Measurements from ENCODE around the gene ZNF620.
"Not testable (repeated sequence)": the region's sequence is repeated elsewhere in the genome, so short reads cannot be mapped to it uniquely, and the experiment has no call there.

ZNF620 gene

DNA sequence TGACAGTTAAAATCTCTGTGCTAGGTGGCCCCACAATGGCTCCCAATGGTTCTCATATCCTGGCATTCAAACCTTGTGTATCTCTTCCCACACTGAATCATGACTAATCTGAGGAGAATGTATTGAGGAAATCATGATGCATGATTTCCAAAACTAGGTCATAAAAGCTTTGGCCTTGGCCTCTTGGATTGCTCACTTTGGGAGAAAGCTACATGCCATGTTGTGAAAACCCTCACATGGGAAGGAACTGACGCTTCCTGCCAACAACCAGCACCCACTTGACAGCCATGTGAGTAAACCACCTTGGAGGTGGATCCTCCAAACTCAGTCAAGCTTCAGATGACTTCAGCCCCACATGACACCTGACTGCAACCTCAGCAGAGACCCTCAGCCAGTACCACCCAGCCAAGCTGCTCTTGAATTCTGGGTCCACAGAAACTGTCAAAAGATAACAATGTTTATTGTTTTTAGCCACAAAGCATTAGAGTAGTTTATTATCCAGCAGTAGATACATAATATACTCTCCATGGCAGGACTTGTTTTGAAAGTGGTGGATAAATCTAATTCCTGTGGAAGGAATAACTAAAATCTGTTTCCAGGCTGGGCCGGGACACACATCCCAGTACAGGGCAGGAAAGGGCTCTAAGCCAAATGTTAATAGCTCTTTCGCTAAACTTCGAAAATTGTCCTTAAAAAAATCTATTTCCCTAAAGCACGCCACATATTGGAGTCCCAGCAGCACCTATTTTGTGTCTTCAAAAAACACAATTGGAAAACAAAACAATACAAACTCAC lies 1.0 kb upstream of the ZNF620 start:
- DNase-seq = no peak

DNA sequence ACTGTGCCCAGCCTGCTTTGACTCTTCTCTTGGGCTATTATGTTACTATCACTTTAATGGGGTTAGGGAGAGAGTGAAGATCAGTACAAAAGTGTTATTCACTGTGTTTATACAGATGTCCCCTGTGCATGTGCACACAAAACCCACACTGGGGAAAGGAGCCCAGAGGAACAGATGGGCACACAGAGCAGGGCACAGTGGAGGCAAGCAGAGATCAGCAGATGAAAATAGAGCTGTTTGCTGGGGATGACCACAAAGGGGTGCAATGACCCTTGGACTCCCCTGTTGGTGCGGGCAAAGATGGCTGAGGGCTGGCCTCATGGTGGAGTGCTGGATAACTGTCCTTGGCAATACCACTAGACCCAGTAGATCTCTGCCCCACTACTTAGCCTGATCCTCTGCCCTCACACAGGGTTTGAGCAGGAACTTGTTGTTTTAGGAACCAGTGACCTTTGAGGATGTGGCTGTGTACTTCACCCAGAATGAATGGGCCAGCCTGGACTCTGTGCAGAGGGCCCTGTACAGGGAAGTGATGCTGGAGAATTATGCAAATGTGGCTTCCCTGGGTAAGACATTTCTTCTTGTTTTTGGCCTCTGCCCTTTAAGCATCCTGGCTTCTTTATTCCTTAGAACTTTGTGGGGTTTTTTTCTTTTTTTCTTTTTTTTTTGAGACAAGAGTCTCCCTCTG lies 5.3 kb downstream of the ZNF620 start:
- no peak for DNase-seq

DNA sequence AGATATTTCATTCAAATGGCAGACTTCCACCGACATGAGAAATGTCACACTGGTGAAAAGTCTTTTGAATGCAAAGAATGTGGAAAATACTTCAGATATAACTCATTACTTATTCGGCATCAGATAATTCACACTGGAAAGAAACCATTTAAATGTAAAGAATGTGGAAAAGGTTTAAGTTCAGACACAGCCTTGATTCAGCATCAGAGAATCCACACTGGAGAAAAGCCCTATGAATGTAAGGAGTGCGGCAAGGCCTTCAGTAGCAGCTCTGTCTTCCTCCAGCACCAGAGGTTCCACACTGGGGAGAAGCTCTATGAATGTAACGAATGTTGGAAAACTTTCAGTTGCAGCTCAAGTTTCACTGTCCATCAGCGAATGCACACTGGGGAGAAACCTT lies 10.4 kb downstream of the ZNF620 start:
- DNase-seq = no peak

DNA sequence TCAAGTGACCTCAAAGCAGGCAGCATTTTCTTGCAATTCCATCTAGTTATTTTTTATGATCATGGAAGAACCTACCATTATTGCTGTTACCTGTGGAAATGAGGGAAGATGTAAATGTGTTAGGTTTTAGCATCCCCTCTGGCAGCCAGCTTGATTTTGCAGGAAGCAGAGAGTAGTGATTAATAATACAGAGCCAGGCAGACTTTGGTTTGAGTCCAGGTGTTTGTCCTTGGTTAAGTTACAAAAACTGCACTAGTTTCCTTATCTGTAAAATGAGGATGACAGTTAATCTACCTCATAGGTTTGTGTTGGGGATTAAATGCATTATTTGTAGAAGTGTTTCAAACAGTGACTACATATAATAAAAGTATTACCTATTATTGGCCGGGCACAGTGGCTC lies 12.2 kb downstream of the ZNF620 start:
- no peak for DNase-seq

DNA sequence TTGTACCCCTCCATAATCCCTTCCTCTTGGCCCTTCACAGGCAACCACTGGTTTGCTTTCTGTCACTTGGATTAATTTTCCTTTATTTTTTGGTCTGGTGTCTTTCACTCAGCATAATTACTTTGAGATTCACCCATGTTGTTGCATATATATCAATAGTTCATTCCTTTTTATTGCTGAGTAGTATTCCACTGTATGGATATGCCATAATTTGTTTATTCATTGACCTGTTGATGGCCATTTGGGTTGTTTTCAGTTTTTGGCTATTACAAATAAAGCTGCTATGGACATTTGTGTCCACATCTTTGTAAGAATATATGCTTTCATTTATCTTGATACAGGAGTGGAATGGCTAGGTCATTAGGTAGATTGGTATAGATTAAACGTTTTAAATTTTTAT lies 13.0 kb downstream of the ZNF620 start:
- no peak for DNase-seq

DNA sequence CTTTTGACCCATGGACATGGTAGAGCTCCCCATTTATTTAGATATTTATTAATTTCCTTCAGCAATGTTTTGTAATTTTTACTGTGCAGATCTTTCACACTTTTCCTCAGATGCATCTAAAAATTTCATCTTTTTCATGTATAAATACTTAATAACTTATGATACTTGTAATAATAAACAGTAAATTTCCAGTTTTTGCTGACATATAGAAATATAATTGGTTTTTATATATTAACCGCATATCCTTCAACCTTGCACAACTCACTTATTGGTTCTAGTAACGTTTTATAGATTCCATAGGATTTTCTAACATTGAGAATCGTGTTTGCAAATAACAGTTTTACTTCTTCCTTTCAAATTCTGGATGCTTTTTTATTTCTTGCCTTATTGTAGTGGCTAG lies 15.4 kb downstream of the ZNF620 start:
- DNase-seq = no peak

DNA sequence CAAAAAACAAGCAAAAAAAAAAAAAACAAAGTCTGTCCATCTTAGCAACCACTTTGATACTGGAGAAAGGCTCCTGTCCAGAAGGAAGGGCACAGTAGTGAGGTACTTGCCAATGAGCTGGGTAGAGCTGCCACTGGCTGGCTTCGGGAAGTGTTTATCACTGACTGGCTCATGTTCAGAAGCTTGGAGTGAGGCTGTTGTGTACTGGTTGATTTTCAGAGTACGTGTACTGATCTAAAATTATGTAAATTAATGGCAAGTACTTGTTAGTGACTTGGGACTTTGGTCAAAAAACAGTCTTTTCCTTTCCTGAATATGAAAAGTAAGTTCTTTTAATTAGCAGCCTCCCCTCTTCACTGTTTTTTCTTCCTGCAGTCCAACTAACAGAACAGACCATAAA lies 17.9 kb downstream of the ZNF620 start:
- no peak for DNase-seq

DNA sequence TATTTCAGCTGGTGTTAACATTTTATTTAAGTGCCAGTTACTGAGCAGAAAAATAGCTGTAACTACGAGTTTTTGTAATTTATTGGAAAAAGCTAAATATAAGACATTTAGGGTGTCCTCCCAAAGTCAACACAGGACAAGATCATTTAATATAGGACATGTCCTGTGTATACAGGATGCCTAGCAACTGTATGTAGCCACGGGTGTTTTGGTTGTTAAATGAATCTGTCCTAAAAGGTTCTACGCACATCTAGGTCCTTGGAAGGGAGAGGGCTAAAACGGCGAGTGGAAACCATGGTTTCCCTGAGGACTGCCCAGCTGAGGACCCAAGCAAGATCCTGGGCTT lies 18.4 kb downstream of the ZNF620 start:
- no peak for DNase-seq

DNA sequence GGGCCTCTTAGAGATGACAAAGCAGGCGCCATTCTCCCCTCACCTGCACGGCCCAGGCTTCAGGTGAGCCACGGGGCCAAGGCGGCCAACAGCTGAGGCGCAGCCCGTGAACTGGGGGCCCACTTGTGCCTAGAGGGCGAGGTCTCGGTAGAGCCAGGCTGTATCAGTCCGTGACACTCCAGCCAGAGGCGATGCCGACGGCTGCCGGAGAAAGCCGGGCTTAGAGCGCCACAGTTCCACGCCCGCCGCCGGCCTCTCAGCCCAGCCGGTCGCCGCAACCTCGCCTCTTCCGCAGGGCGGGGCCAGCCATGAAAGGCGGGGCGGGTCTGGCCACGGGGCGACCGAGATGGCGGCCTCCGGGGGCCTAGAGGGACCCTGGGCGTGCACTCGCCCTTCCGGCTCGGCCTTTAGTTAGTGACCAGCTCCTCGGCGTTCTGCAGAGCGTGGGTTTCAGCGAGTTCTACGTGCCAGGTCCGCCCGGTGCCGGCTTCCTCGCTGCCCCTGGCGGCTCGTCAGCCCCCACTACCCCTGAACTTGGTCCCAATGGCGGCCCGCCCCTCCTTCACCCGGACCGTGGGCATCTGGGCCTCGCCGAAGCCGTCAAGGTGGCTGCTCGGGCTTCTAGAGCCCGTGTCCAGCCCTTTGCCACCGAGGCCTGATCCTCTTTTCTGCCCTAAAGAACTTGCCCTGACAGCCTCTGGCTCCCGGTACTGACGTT lies 18.9 kb downstream of the ZNF620 start, which contains the start of gene ZNF621:
TSS of gene ZNF621 (plus strand) at position 393 of the 718 bp plus-strand sequence. CDS start 881 bp downstream, outside the sequence.
- peak; percentile 88 for DNase-seq

DNA sequence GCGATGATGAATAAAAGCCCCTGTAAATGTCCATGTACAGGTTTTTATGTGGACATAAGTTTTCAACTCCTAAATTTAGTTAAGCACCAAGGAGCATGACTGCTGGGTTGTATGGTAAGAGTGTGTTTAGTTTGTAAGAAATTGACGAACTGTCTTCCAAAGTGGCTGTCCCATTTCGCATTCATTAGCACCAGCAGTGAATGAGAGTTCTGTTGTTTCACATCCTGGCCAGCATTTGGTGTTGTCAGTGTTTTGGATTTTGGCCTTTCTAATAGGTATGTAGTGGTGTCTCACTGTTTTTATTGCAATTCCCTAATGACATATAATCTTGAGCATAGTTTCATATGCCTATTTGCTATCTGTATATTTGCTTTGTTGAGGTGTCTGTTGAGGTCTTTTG lies 22.6 kb downstream of the ZNF620 start:
- DNase-seq = no peak

DNA sequence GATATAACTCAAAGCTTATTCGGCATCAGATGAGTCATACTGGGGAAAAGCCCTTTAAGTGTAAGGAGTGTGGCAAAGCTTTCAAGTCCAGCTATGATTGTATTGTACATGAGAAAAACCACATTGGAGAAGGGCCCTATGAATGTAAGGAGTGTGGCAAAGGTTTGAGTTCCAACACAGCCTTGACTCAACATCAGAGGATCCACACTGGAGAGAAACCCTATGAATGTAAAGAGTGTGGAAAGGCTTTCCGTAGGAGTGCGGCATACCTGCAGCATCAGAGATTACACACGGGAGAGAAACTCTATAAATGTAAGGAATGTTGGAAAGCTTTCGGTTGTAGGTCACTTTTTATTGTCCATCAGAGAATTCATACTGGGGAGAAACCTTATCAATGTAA lies 26.4 kb downstream of the ZNF620 start:
- DNase-seq = no peak

DNA sequence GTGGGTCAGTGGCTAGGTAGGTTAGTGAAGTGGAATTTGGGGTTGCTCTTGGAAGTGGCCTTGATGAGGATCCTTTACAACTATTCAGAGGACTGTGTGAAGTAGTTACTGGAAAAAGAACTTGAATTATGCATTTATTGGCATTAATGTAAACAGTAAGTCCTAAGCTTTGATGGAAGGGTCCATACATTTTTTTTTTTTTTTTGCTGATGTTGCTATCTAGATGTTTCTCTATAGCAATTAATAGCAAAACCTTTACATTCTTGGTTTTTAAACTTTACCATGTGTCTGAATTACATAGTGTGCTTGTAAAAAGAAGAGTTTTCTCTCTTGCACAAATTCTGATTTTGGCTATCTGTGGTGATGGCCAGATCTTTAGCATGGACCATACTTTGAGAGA lies 28.4 kb downstream of the ZNF620 start:
- DNase-seq = no peak

DNA sequence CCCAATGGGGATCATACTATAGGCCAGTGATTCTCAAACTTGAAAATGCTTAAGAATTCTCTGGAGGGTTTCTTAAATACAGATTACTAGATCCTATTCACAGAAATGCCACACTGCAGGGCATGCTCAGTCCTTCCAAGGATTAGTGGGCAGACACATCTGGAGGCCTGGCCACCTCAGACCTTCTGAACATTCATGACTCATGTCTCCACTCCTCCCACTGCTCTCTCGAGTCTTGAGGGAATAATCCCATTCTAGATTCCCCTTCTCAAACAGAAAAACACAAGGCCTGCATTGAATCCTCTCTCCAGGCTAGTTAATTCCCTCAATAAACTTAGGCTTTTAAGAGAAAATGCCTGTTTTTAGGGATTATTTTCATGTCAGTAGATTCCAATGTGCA lies 41.0 kb downstream of the ZNF620 start:
- no peak for DNase-seq

DNA sequence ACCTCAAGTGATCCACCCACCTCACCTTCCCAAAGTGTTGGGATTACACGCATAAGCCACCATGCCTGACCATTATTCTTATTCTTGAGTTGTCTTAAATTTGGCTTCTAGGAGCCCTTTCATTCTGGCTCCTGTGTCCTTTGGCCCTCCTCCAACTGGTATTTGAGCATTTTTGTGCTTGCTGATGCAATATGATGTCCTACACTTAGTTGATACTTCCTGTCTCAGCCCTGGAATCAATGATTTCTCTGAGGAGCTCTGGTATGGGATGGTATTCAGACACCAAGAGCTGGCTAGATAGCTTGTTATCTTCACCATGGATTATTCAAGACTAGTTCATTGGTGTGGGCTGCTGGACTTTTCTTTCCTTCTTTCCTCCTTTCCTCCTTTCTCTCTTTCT lies 44.3 kb downstream of the ZNF620 start:
- DNase-seq = no peak

DNA sequence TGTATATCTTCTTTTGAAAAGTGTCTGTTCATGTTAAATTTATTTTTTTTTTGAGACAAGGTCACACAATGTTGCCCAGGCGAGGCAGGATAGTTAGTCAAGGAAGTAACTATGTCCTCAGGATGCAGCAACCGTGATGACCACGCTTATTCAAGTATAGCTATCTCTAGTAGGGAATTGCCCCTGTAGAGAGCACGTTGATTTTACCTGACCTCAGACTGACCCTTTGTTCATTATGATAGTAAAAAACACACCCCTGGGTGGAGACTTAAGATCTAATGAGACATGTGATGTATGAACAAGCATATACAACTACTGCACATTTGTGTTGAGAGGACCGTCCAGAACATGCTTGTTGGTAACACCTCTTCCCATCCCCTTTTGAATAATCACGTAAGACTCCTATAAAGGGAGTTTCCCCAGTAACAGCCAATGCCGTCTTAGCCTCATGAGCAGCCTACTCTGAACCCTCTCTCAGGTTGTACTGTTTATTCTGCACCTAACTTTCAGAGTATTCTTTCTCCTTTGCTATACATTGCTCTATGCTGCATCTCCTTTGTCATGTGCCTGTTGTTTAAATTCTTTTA lies 51.8 kb downstream of the ZNF620 start:
- DNase-seq = no peak

DNA sequence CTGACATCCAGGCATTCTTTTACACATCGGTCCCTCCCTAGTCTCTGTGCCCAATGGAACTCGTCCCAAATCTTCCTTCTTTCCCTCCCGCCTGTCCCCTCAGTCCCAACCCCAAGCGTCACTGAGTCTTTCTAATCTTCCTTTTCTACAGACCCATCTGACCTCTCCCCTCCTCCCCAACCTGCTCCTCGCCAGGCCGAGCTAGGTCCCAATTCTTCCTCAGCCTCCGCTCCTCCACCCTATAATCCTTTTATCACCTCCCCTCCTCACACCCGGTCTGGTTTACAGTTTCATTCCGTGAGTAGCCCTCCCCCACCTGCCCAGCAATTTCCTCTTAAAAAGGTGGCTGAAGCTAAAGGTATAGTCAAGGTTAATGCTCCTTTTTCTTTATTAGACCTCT lies 56.6 kb downstream of the ZNF620 start:
- DNase-seq = not testable (repeated sequence)

DNA sequence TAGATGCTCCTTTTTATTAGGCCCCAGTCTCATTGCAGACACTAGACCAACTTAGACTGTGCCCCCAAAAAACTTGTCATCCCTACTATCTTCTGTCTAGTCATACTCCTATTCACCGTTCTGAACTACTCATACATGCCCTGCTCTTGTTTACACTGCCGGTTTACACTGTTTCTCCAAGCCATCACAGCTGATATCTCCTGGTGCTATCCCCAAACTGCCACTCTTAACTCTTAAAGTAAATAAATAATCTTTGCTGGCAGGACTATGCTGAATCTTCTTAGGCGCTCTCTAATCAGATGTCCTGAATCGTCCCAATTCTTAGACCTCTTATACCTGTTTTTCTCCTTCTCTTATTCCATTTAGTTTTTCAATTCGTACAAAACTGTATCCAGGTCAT lies 59.8 kb downstream of the ZNF620 start:
- DNase-seq = not testable (repeated sequence)

DNA sequence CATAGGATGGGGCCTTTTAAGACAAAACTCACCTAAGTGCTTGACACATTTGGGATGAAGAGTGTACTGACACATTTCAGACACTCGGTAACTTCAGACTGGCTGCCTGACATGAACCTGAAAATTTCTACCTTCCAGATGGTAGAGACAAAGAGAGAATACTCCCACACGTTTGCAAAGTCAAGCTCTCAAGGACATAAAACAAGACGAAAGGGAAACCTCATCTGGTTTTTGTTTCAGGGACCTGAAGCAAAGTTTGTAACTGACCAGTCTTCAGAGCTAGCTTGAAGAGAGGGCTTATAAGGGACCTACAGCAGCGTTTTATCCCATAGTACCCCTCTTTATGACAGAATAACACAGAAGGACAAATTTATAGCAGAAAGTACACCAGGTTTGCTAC lies 60.9 kb downstream of the ZNF620 start:
- DNase-seq = no peak
